GM12874 (cell line): ENCODE measurements around the gene NPHP1.

Experiments used
- CTCF ChIP-seq: IDR thresholded peaks from 2 replicates; pipeline ENCODE4 v1.5.1; 2011; ENCODE audit warnings: low read depth, mild to moderate bottlenecking, control low read depth, low read length, moderate library complexity; ENCODE audit not compliant: insufficient read depth

NPHP1 gene

DNA sequence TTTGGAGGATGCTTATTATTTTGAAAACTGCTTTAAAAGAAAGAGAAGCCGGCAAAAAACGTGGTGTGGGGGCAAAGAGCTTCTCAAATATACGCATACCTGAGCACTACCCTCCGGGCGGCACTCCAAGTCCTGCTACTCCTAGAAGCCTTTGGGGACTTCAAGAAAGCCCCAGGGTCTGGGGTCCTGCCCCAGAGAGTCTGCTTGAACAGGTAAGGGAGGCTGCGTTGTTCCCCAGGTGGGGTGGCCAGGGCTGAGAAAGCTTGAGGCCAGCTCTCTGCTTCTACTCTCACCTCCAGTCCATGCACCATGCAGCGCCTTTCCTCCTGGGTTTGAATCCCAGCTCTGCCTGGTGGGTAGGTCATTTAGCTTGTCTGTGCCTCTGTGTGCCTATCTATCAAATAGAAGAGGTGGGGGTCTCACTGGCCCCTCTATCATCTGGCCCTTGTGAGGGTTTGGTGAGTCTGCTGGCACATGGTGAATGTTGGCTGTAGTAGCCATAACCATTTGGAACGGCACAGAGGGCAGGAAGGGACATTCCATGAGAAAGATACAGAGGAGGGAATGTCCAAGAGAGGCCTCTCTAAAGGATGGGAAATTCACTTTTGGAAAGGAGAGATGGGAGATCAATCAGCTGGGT lies 108.7 kb downstream of the NPHP1 start:
- TF ChIP-seq CTCF, result no peak
